HG02885 (cell line): ENCODE results near the gene RHOBTB3.
A peak's percentile ranks its signal among the peaks of the same experiment; 100 is the strongest.
"Not testable (repeated sequence)": the region's sequence is repeated elsewhere in the genome, so short reads cannot be mapped to it uniquely, and the experiment has no call there.

ENCODE experiments used
- ATAC-seq: cut with Tn5 transposase; IDR thresholded peaks from one replicate; pipeline ENCODE4 v1.9.1; 2021; ENCODE audit warnings: mild to moderate bottlenecking; ENCODE audit not compliant: unreplicated experiment, poor library complexity

RHOBTB3 gene

GRCh38 chr5:95730730-95731570, at the start of gene RHOBTB3:
RHOBTB3 (plus strand) TSS chr5:95731336; CDS start chr5:95731683, 347 bp downstream.
- peak; percentile 51 for ATAC-seq

GRCh38 chr5:95682891-95683290, 48.2 kb upstream of the RHOBTB3 start, which contains the start of gene SPATA9:
SPATA9 (minus strand) TSS chr5:95682991; CDS start chr5:95682854, 137 bp downstream.
- no peak for ATAC-seq

- ATAC-seq: no peak
Measured at GRCh38 chr5:95684361-95684760, 46.8 kb upstream of the RHOBTB3 start.

- no peak for ATAC-seq
Measured at GRCh38 chr5:95686651-95687050, 44.5 kb upstream of the RHOBTB3 start.

GRCh38 chr5:95689680-95690079, 41.5 kb upstream of the RHOBTB3 start:
- no peak for ATAC-seq

- ATAC-seq: no peak
Measured at GRCh38 chr5:95690333-95690732, 40.8 kb upstream of the RHOBTB3 start.

- ATAC-seq: no peak
Measured at GRCh38 chr5:95697781-95698681, 33.1 kb upstream of the RHOBTB3 start.

- no peak for ATAC-seq
Measured at GRCh38 chr5:95699337-95699736, 31.8 kb upstream of the RHOBTB3 start.

- no peak for ATAC-seq
Measured at GRCh38 chr5:95701074-95701473, 30.1 kb upstream of the RHOBTB3 start.

- ATAC-seq: no peak
Measured at GRCh38 chr5:95704150-95704549, 27.0 kb upstream of the RHOBTB3 start.

GRCh38 chr5:95706196-95706595, 24.9 kb upstream of the RHOBTB3 start:
- not testable (repeated sequence) for ATAC-seq

- no peak for ATAC-seq
Measured at GRCh38 chr5:95707055-95707454, 24.1 kb upstream of the RHOBTB3 start.

GRCh38 chr5:95707534-95708188, 23.5 kb upstream of the RHOBTB3 start:
- not testable (repeated sequence) for ATAC-seq

- no peak for ATAC-seq
Measured at GRCh38 chr5:95708876-95709275, 22.3 kb upstream of the RHOBTB3 start.

GRCh38 chr5:95709967-95710650, 21.0 kb upstream of the RHOBTB3 start:
- no peak for ATAC-seq

- ATAC-seq: not testable (repeated sequence)
Measured at GRCh38 chr5:95710651-95711500, 20.3 kb upstream of the RHOBTB3 start.

- no peak for ATAC-seq
Measured at GRCh38 chr5:95711501-95712346, 19.4 kb upstream of the RHOBTB3 start.

- no peak for ATAC-seq
Measured at GRCh38 chr5:95712347-95712958, 18.7 kb upstream of the RHOBTB3 start.
